A549 (cell line): Measurements from ENCODE around the gene SH3PXD2A. TPM values are rescaled to one million over a fixed set of nuclear protein-coding genes. Genes with fewer than 3 reads are reported as not detected.
A peak's percentile ranks its signal among the peaks of the same experiment; 100 is the strongest.

Source experiments
- ATAC-seq, 2 experiments: fragments of 200-7000 bp in 1 of 2; fragments of >200 bp in 1 of 2; cut with Nextera tagmentation in 1 of 2; cut with Tn5 transposase in 1 of 2; 3 replicates each; pipeline versions ENCODE4 v1.8.0 to v1.9.1; 2018 to 2020; ENCODE audit warnings: mild to moderate bottlenecking in 1 of 2, moderate library complexity in 1 of 2
- CTCF ChIA-PET: fragments of 300-600 bp; sonication (Branson Sonifier 250); formaldehyde crosslinking; extraction: SDS; loops from one replicate; lab custom pipeline; 2021; ENCODE audit warnings: antibody characterized with exemption, inconsistent platforms; lab: Yijun Ruan, JAX
- POLR2A ChIA-PET: fragments of 350-600 bp; formaldehyde crosslinking; extraction: SDS; loops from one replicate; lab custom pipeline; 2021; ENCODE audit warnings: antibody characterized with exemption, inconsistent platforms; lab: Yijun Ruan, JAX
- DNase-seq, 2 experiments: peaks; one replicate each; pipeline versions ENCODE4 v3.0.0 to v3.0.0-alpha.2; 2011 to 2016; ENCODE audit warnings: low read depth in 1 of 2, low spot score in 1 of 2
- FAIRE-seq: peaks from 2 replicates; lab custom pipeline; 2011; peaks lifted over from hg19 to GRCh38; lab: Jason Lieb, UNC
- H3K27ac ChIP-seq, 2 experiments: fragments of >200 bp; sonication (Bioruptor Twin); formaldehyde crosslinking; 3 replicates each; pipeline ENCODE4 v1.5.1; 2016 to 2017
- H3K4me1 ChIP-seq: fragments of >200 bp; sonication (Bioruptor Twin); formaldehyde crosslinking; 3 replicates; pipeline ENCODE4 v1.6.1; 2016
- H3K4me2 ChIP-seq: fragments of >200 bp; sonication (Bioruptor Twin); formaldehyde crosslinking; 3 replicates; pipeline ENCODE4 v1.6.1; 2016
- H3K4me3 ChIP-seq: fragments of >200 bp; sonication (Bioruptor Twin); formaldehyde crosslinking; 3 replicates; pipeline ENCODE4 v1.5.1; 2016
- H3K9me3 ChIP-seq: fragments of >200 bp; sonication (Bioruptor Twin); formaldehyde crosslinking; 3 replicates; pipeline ENCODE4 v1.6.1; 2016
- CBX2 ChIP-seq: fragments of 200-600 bp; sonication (generic); IDR thresholded peaks from 2 replicates; pipeline ENCODE4 v1.6.1; 2016; ENCODE audit warnings: low read depth, mild to moderate bottlenecking, borderline replicate concordance
- CBX8 ChIP-seq: fragments of 200-600 bp; sonication (generic); IDR thresholded peaks from 2 replicates; pipeline ENCODE4 v1.6.1; 2016
- CHD2 ChIP-seq: fragments of 150-350 bp; IDR thresholded peaks from 2 replicates; pipeline ENCODE4 v1.6.1; 2014; ENCODE audit warnings: low read length; ENCODE audit not compliant: partially characterized antibody
- CHD4 ChIP-seq: fragments of 200-600 bp; sonication (generic); IDR thresholded peaks from 2 replicates; pipeline ENCODE4 v1.6.1; 2016; ENCODE audit warnings: antibody characterized with exemption, mild to moderate bottlenecking, borderline replicate concordance
- EHMT2 ChIP-seq: fragments of 200-600 bp; sonication (generic); IDR thresholded peaks from 2 replicates; pipeline ENCODE4 v1.6.1; 2016; ENCODE audit warnings: antibody characterized with exemption, low read depth, mild to moderate bottlenecking, moderate library complexity
- ESRRA ChIP-seq: fragments of 150-350 bp; IDR thresholded peaks from 2 replicates; pipeline ENCODE4 v1.6.1; 2014; ENCODE audit warnings: mild to moderate bottlenecking, low read length, borderline replicate concordance
- FOSB ChIP-seq: fragments of 250-450 bp; sonication (Bioruptor Pico); IDR thresholded peaks from 2 replicates; pipeline ENCODE4 v1.5.0; 2020; ENCODE audit warnings: mild to moderate bottlenecking, moderate library complexity
- FOSL2 ChIP-seq, 2 experiments: fragments of 450-650 bp in 1 of 2; fragments of >200 bp in 1 of 2; sonication (Bioruptor Twin) in 1 of 2; formaldehyde crosslinking; IDR thresholded peaks; 2 replicates each; pipeline versions ENCODE4 v1.5.0 to v1.6.1; 2016 to 2020; ENCODE audit warnings: mild to moderate bottlenecking in 1 of 2, moderate library complexity in 1 of 2
- FOXS1 ChIP-seq: fragments of 250-450 bp; sonication (Bioruptor Pico); IDR thresholded peaks from 2 replicates; pipeline ENCODE4 v1.5.0; 2020; ENCODE audit warnings: mild to moderate bottlenecking, moderate library complexity
- HOXB13 ChIP-seq: fragments of 250-450 bp; sonication (Bioruptor Pico); IDR thresholded peaks from 2 replicates; pipeline ENCODE4 v1.5.0; 2020; ENCODE audit warnings: low read depth, mild to moderate bottlenecking, moderate library complexity
- JUN ChIP-seq, 2 experiments: fragments of >200 bp; sonication (Bioruptor Twin); formaldehyde crosslinking; IDR thresholded peaks; 2 replicates in 1 of 2; 3 replicates in 1 of 2; pipeline ENCODE4 v1.6.1; 2016 to 2017
- MAX ChIP-seq: IDR thresholded peaks from 2 replicates; pipeline ENCODE4 v1.6.1; 2012
- MAZ ChIP-seq: fragments of 150-350 bp; IDR thresholded peaks from 2 replicates; pipeline ENCODE4 v1.6.1; 2014; ENCODE audit warnings: antibody characterized with exemption, low read depth, low read length, borderline replicate concordance
- NFE2L2 ChIP-seq: fragments of 150-350 bp; conservative IDR thresholded peaks from 2 replicates; pipeline ENCODE4 v1.6.1; 2014; ENCODE audit warnings: low read length
- REST ChIP-seq: fragments of 200-600 bp; sonication (generic); IDR thresholded peaks from 2 replicates; pipeline ENCODE4 v1.6.1; 2016; ENCODE audit warnings: antibody characterized with exemption, mild to moderate bottlenecking, moderate library complexity
- RNF2 ChIP-seq: fragments of 200-600 bp; sonication (generic); IDR thresholded peaks from 2 replicates; pipeline ENCODE4 v1.6.1; 2016; ENCODE audit warnings: low read depth, mild to moderate bottlenecking, antibody characterized with exemption, moderate library complexity, borderline replicate concordance
- SMC3 ChIP-seq: fragments of >200 bp; sonication (Bioruptor Twin); formaldehyde crosslinking; IDR thresholded peaks from 3 replicates; pipeline ENCODE4 v1.6.1; 2018; ENCODE audit warnings: inconsistent platforms
- TP53 ChIP-seq: fragments of 250-450 bp; sonication (Bioruptor Pico); IDR thresholded peaks from 2 replicates; pipeline ENCODE4 v1.5.0; 2021; ENCODE audit warnings: mild to moderate bottlenecking, moderate library complexity
- ZFP36 ChIP-seq: fragments of 450-650 bp; IDR thresholded peaks from 2 replicates; pipeline ENCODE4 v1.6.1; 2014; ENCODE audit warnings: borderline replicate concordance; ENCODE audit not compliant: partially characterized antibody
- ZSCAN20 ChIP-seq: fragments of 250-450 bp; sonication (Bioruptor Pico); IDR thresholded peaks from 2 replicates; pipeline ENCODE4 v1.8.0; 2022; ENCODE audit warnings: mild to moderate bottlenecking, moderate library complexity
- WGBS: methylation state at CpG from one replicate; pipeline ENCODE4 v1.1.6; 2017; ENCODE audit errors: missing lambda C conversion rate; 5-methylcytosine and 5-hydroxymethylcytosine counted together
- polyA plus RNA-seq, 4 experiments: library from polyadenylated mRNA; depleted of rRNA in 3 of 4; stranded (reverse); fragments of >200 nt; fragmentation: RNase III in 1 of 4; extraction: RNeasy Plus Mini Kit Qiagen cat#74134 plus additional on column Dnase treatment in 1 of 4; gene quantifications; 2 replicates in 3 of 4; 3 replicates in 1 of 4; pipeline ENCODE4 v1.2.3, GENCODE V29; 2011 to 2017

SH3PXD2A gene
- polyA plus RNA-seq, 2 of the 4 experiments (the other 2 are of a cell fraction), result 2.4 to 3.9 TPM

DNA sequence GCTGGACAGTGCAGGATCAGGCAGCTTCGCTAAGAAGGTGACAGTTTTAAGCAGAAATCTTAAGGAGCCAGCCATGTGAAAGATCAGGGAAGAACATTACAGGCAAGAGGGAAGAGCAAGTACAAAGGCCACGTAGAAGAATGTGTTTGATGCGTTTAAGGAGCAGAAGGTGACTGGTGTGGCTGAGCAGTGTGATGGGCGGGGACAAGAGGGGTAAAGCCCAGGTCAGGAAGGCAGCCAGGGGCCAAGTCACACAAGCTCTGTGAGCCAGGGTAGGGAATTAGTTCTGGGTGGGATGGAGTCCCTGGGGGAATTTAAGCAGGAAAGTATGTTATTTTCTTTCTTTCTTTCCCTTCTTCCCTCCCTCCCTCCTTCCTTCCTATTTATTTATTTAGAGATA is 166.9 kb downstream of the SH3PXD2A start:
- ChIA-PET CTCF (interaction anchor here (1.6 to 11.4 kb wide), 3 partner anchors 10 to 272 kb away, joined by 3 to 265 read pairs (median 8); no protein-coding TSS in a partner anchor), POLR2A (no interaction called here)
- no peaks in the 10 kb centered on the region for H3K9me3 ChIP-seq
- FAIRE-seq, result no peak
- ATAC-seq, result peak in 1 of 2 experiments; percentile 23; a peak in 3 of 6 replicates
- no peak for TF ChIP-seq MAZ
- TF ChIP-seq CHD2, result no peak
- TF ChIP-seq CBX2, result no peak
- TF ChIP-seq REST, result no peak
- TF ChIP-seq TP53 (CRISPR knock-in tag), result no peak
- no peak for TF ChIP-seq ZFP36
- no peak for TF ChIP-seq SMC3
- TF ChIP-seq EHMT2, result no peak
- TF ChIP-seq JUN (IDR thresholded peaks at IDR 0.05), result no peak
- TF ChIP-seq, all 56 proteins: peak for 0
- peaks cover 28% of the 10 kb centered on the region for H3K4me1 ChIP-seq
- DNase-seq, result peak in 1 of 2 experiments; percentile 52
- H3K4me2 ChIP-seq, result peak overlapping the region; percentile 56; the same call in 2 of the 3 replicates
- H3K4me3 ChIP-seq, result no peak overlapping the region
- peak overlapping the region in 1 of 2 experiments; percentile 42; a peak in 1 of 6 replicates for H3K27ac ChIP-seq
- WGBS, result 30% methylated on average over 4 of the region's 4 CpGs

DNA sequence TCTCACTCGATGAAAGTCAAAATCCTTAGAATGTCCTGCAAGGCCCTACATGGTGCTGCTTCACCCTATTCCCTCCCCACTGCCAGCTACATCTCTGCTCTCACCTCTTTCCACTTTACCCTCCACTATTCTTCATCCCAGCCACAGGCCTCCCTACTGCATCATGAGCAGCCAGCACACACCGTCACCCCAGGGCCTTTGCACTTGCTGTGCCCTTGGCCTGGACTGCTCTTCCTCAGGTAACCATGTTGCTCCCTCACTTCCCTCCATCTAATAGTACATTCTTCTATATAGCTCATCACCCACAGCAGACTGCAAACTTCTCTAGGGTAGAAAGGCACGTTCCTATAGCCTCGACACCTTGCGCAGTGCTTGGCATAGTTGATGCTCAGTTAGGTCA is 167.7 kb downstream of the SH3PXD2A start:
- POLR2A ChIA-PET, result no interaction called here
- no peak overlapping the region for H3K4me2 ChIP-seq
- no peak for TF ChIP-seq FOSB (CRISPR knock-in tag)
- ATAC-seq (no peak), DNase-seq (no peak), FAIRE-seq (no peak)
- no peak overlapping the region for H3K27ac ChIP-seq
- H3K4me3 ChIP-seq, result no peak overlapping the region
- WGBS, result 93% methylated on average over 5 of the region's 5 CpGs
- CTCF ChIA-PET, result interaction anchor here (1.3 to 11.4 kb wide), 7 partner anchors 8 to 90 kb away, joined by 4 to 265 read pairs (median 18); no protein-coding TSS in a partner anchor
- H3K9me3 ChIP-seq, result no peaks in the 10 kb centered on the region
- H3K4me1 ChIP-seq, result peaks cover 25% of the 10 kb centered on the region

GRCh38 chr10:103687172-103687571 is 168.2 kb downstream of the SH3PXD2A start:
- H3K4me3 ChIP-seq, result no peak overlapping the region
- CTCF ChIA-PET, result interaction anchor here (0.9 to 11.4 kb wide), 28 partner anchors 8 to 280 kb away, joined by 3 to 265 read pairs (median 8); no protein-coding TSS in a partner anchor
- DNase-seq, result no peak
- H3K9me3 ChIP-seq, result no peaks in the 10 kb centered on the region
- no peak overlapping the region for H3K4me2 ChIP-seq
- WGBS, result 90% methylated on average over 6 of the region's 6 CpGs
- peaks cover 20% of the 10 kb centered on the region for H3K4me1 ChIP-seq
- no peak overlapping the region for H3K27ac ChIP-seq
- no peak for FAIRE-seq
- TF ChIP-seq ESRRA, result no peak
- TF ChIP-seq FOSL2 (IDR thresholded peaks at IDR 0.05), result no peak
- no peak for TF ChIP-seq FOSL2 (CRISPR knock-in tag; IDR thresholded peaks at IDR 0.05)
- TF ChIP-seq NFE2L2, result no peak
- TF ChIP-seq ZSCAN20 (CRISPR knock-in tag), result no peak
- no peak for TF ChIP-seq RNF2
- TF ChIP-seq MAX, result no peak
- TF ChIP-seq CBX8, result no peak
- no peak for TF ChIP-seq FOSB (CRISPR knock-in tag)
- no peak for TF ChIP-seq HOXB13 (CRISPR knock-in tag)
- no peak for TF ChIP-seq FOXS1 (CRISPR knock-in tag)
- TF ChIP-seq CHD4, result no peak
- TF ChIP-seq, all 56 proteins: peak for 0
- ATAC-seq, result no peak
- POLR2A ChIA-PET, result no interaction called here
